HL-60 (cell line): ENCODE measurements around the gene FRMD8.
A peak's percentile ranks its signal among the peaks of the same experiment; 100 is the strongest.

ENCODE experiments used
- DNase-seq, 2 experiments: peaks; one replicate each; pipeline ENCODE4 v3.0.0-alpha.2; 2010 to 2020; ENCODE audit warnings: low read depth in 1 of 2, low spot score in 1 of 2
- H3K27ac ChIP-seq: fragments of 250-450 bp; sonication (Bioruptor Pico); replicated peaks from 2 replicates; pipeline ENCODE4 v1.5.1; 2020; ENCODE audit warnings: mild to moderate bottlenecking, moderate library complexity
- H3K27me3 ChIP-seq: fragments of 250-450 bp; sonication (Bioruptor Pico); 2 replicates; pipeline ENCODE4 v1.5.1; 2021; ENCODE audit warnings: mild to moderate bottlenecking, moderate library complexity; ENCODE audit not compliant: insufficient read depth, poor library complexity, severe bottlenecking
- H3K4me3 ChIP-seq: replicated peaks from 2 replicates; pipeline ENCODE4 v1.5.1; 2011; ENCODE audit warnings: mild to moderate bottlenecking, control low read depth, low read length; ENCODE audit not compliant: insufficient read depth
- GABPA ChIP-seq: IDR thresholded peaks from 2 replicates; pipeline ENCODE4 v1.6.1; 2012; ENCODE audit warnings: low read depth
- POLR2AphosphoS5 ChIP-seq: IDR thresholded peaks from 2 replicates; pipeline ENCODE4 v1.6.1; 2012; ENCODE audit warnings: low read depth
- SPI1 ChIP-seq: IDR thresholded peaks from 2 replicates; pipeline ENCODE4 v1.6.1; 2012; ENCODE audit warnings: low read depth, mild to moderate bottlenecking, borderline replicate concordance
- TF ChIP-seq, protein P1 (sequence below): IDR thresholded peaks from 2 replicates; pipeline ENCODE4 v1.6.1; 2012; ENCODE audit warnings: low read depth; ENCODE audit not compliant: insufficient replicate concordance
- TF ChIP-seq, protein P2 (sequence below): IDR thresholded peaks from one replicate; pipeline ENCODE4 v1.5.1; 2011; ENCODE audit warnings: low read length, control low read depth, inconsistent platforms; ENCODE audit not compliant: insufficient read depth

FRMD8 gene

DNA sequence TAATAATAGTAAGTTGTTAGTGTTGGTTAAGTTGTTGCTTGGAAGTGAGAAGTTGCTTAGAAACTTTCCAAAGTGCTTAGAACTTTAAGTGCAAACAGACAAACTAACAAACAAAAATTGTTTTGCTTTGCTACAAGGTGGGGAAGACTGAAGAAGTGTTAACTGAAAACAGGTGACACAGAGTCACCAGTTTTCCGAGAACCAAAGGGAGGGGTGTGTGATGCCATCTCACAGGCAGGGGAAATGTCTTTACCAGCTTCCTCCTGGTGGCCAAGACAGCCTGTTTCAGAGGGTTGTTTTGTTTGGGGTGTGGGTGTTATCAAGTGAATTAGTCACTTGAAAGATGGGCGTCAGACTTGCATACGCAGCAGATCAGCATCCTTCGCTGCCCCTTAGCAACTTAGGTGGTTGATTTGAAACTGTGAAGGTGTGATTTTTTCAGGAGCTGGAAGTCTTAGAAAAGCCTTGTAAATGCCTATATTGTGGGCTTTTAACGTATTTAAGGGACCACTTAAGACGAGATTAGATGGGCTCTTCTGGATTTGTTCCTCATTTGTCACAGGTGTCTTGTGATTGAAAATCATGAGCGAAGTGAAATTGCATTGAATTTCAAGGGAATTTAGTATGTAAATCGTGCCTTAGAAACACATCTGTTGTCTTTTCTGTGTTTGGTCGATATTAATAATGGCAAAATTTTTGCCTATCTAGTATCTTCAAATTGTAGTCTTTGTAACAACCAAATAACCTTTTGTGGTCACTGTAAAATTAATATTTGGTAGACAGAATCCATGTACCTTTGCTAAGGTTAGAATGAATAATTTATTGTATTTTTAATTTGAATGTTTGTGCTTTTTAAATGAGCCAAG, 38.9 kb downstream of the FRMD8 start:
- no peak; the same call in 1 of the 2 replicates for TF ChIP-seq SPI1
- TF ChIP-seq, protein P1, sequence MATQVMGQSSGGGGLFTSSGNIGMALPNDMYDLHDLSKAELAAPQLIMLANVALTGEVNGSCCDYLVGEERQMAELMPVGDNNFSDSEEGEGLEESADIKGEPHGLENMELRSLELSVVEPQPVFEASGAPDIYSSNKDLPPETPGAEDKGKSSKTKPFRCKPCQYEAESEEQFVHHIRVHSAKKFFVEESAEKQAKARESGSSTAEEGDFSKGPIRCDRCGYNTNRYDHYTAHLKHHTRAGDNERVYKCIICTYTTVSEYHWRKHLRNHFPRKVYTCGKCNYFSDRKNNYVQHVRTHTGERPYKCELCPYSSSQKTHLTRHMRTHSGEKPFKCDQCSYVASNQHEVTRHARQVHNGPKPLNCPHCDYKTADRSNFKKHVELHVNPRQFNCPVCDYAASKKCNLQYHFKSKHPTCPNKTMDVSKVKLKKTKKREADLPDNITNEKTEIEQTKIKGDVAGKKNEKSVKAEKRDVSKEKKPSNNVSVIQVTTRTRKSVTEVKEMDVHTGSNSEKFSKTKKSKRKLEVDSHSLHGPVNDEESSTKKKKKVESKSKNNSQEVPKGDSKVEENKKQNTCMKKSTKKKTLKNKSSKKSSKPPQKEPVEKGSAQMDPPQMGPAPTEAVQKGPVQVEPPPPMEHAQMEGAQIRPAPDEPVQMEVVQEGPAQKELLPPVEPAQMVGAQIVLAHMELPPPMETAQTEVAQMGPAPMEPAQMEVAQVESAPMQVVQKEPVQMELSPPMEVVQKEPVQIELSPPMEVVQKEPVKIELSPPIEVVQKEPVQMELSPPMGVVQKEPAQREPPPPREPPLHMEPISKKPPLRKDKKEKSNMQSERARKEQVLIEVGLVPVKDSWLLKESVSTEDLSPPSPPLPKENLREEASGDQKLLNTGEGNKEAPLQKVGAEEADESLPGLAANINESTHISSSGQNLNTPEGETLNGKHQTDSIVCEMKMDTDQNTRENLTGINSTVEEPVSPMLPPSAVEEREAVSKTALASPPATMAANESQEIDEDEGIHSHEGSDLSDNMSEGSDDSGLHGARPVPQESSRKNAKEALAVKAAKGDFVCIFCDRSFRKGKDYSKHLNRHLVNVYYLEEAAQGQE, result no peak
- TF ChIP-seq POLR2AphosphoS5, result peak; percentile 95
- no peak for TF ChIP-seq GABPA
- TF ChIP-seq, protein P2, sequence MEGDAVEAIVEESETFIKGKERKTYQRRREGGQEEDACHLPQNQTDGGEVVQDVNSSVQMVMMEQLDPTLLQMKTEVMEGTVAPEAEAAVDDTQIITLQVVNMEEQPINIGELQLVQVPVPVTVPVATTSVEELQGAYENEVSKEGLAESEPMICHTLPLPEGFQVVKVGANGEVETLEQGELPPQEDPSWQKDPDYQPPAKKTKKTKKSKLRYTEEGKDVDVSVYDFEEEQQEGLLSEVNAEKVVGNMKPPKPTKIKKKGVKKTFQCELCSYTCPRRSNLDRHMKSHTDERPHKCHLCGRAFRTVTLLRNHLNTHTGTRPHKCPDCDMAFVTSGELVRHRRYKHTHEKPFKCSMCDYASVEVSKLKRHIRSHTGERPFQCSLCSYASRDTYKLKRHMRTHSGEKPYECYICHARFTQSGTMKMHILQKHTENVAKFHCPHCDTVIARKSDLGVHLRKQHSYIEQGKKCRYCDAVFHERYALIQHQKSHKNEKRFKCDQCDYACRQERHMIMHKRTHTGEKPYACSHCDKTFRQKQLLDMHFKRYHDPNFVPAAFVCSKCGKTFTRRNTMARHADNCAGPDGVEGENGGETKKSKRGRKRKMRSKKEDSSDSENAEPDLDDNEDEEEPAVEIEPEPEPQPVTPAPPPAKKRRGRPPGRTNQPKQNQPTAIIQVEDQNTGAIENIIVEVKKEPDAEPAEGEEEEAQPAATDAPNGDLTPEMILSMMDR, result no peak
- peak overlapping the region; percentile 64 for H3K4me3 ChIP-seq
- no peaks in the 10 kb centered on the region for H3K27me3 ChIP-seq
- H3K27ac ChIP-seq, result peak overlapping the region; percentile 100
- peak in 1 of 2 experiments; percentile 86 for DNase-seq

DNA sequence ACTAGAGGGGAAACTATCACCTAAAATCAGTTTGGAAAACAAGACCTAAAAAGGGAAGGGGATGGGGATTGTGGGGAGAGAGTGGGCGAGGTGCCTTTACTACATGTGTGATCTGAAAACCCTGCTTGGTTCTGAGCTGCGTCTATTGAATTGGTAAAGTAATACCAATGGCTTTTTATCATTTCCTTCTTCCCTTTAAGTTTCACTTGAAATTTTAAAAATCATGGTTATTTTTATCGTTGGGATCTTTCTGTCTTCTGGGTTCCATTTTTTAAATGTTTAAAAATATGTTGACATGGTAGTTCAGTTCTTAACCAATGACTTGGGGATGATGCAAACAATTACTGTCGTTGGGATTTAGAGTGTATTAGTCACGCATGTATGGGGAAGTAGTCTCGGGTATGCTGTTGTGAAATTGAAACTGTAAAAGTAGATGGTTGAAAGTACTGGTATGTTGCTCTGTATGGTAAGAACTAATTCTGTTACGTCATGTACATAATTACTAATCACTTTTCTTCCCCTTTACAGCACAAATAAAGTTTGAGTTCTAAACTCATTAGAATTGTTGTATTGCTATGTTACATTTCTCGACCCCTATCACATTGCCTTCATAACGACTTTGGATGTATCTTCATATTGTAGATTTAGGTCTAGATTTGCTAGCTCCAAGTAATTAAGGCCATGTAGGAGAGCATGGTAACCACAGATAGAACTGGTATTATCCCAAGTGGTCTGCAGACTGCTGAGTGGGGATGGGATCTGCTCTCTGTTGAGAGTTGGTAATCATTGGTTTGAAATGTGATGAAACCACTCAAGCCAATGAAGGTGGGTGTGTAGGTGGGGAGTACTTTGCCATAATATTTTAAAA, 39.8 kb downstream of the FRMD8 start:
- Histone ChIP-seq H3K4me3 (peak overlapping the region; percentile 64), H3K27ac (peak overlapping the region; percentile 100), H3K27me3 (no peaks in the 10 kb centered on the region)
- TF ChIP-seq GABPA (no peak), SPI1 (peak; percentile 15; the same call in 1 of the 2 replicates), POLR2AphosphoS5 (peak; percentile 82)
- TF ChIP-seq, protein P1, result no peak
- DNase-seq, result peak; percentile 87 to 93

DNA sequence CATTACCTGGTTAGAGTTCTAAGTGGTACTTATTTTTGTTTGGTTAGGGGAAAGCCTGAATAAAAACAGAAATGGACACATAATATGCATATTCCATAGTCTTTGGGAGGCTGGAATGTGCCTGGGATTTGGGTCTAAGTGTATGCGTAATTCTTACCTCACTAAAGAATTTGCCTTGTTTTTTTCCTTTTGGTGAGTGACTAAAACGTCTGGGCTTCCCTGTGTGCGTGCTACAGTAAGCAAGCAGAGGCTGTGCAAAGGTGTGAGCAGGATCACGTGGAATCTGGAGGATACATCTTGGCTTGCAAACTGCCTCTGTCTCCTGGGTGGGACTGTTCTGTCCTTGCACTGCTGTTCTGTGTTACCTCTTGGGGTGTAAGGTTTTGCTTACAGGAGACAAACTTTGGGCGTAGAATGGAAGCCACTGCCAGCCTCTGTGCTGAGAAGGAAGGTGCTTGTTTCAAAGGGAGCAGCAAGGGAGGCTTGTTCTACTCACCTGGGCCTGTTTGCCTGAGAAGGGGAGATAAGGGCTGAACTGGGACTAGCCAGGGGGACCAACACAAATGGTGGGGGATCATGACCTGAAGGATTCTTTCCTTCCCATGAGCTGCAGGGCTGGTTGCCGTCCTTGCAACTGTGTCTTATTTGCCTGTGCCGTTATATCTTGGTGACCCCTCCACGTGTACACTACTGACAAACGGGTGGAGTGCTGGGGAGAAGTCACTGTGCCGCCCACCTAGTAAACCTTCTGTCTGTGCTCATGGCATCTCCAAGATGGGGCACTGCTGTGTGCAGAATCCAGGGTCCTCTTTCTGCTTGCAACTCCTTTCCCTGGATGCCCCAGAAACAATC, 40.6 kb downstream of the FRMD8 start:
- H3K27ac ChIP-seq, result peak overlapping the region; percentile 100
- H3K27me3 ChIP-seq, result no peaks in the 10 kb centered on the region
- peak overlapping the region; percentile 37 for H3K4me3 ChIP-seq
- TF ChIP-seq SPI1 (no peak), POLR2AphosphoS5 (peak; percentile 98)
- DNase-seq, result peak in 1 of 2 experiments; percentile 28
